Stimulated activated CD8-positive, alpha-beta memory T cell treated with anti-CD3 and anti-CD28 coated beads, Interleukin-12 subunit alpha, Interleukin-12 subunit beta, amount 100 ng/mL, for 24 hours (primary cell): ENCODE measurements around the gene AGER.
"Not testable (repeated sequence)": the region's sequence is repeated elsewhere in the genome, so short reads cannot be mapped to it uniquely, and the experiment has no call there.

Experiments used
- DNase-seq: peaks from one replicate; pipeline ENCODE4 v3.0.0-alpha.2; 2020; ENCODE audit errors: extremely low read depth

Gene AGER

GRCh38 chr6:32148289-32149091 is 35.6 kb downstream of the AGER start:
- no peak for DNase-seq

GRCh38 chr6:32147401-32148132 is 36.5 kb downstream of the AGER start:
- no peak for DNase-seq

DNA sequence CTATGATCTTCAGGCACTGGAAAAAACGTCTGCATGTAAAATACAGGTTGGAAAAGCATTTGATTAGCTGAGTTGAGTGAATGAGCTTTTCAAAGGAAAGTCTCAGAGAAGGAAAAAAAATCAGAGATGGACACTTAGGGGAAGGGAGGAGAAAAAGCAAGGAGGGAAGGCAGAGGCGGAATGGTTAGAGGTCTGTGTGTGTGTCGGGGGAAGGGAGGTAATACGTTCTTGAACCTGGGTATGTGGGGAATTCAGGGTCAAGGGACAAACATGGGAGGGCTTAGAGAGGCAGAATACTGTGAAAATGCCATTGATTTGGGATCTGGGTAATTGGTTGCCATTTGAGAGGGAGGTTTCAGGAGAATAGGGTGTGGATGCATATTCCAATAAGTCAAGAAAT is 37.4 kb downstream of the AGER start:
- no peak for DNase-seq

- DNase-seq, result no peak
These were observed 37.8 kb downstream of the AGER start for GRCh38 chr6:32146287-32146686.

DNA sequence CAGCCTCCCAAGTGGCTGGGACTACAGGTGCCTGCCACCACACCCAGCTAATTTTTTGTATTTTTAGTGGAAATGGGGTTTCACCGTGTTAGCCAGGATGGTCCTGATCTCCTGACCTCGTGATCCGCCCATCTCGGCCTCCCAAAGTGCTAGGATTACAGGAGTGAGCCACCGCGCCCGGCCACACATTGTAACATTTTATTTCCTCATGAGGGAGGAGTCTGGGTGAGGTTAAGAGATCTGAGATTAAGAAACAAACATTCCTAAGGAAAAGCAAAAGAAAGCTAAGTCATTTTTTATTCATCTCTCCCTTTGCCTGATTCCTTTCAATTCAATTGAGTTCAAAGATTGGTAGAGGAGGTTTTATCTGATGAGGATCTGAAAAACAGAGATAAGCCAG is 39.8 kb downstream of the AGER start:
- DNase-seq, result not testable (repeated sequence)

DNA sequence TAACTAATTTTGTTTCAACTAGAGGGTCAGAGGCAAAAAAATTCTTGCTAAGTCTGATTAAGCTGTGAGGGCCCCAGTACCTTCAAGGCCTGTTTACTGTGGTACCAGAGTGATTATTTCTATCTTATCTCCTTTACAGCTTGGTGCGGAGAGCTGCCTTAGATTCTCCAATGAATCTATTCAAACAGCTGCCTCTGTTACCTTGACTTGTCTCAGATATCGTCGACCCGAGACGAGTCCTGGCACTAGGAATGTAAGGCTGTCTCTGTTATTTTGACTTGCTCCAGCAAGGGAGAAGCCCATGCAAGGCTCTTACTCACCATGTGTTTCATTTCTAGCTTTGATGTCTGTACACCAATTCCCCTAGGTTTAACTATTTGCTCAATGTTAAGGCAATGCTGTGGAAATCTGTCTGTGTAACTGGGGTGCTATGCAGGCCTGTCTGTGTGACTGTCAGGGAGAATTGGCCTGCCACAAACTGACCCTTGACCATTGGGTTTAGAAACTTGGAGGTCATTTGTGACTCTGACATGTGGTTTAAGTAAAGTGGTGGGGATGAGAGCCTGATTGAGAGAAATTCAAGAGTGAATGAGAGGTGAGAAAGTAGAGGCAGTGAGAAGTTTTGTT is 43.5 kb downstream of the AGER start:
- DNase-seq, result no peak

DNA sequence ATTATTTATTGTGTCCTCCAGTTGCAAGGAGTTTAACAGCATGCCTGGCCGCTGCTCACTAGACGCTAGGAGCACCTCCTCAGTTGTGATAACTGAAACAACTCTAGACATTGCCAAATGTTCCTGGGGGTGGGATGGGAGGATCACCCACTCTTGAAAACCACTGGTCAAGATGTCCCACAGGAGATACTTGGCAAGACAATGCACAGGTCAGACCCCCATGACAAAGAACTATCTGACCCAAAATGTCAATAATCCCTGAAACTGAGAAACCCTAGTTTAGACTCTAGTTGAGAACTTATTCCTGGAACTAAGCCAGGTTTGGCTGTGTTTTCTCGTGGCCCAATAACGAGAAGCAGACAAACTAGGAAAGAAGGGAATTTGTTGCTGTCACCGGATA is 44.5 kb downstream of the AGER start:
- DNase-seq, result no peak

- DNase-seq, result no peak
These were observed 46.6 kb downstream of the AGER start for GRCh38 chr6:32137454-32137853.

- DNase-seq, result no peak
These were observed 50.3 kb downstream of the AGER start for GRCh38 chr6:32133786-32134185.

DNA sequence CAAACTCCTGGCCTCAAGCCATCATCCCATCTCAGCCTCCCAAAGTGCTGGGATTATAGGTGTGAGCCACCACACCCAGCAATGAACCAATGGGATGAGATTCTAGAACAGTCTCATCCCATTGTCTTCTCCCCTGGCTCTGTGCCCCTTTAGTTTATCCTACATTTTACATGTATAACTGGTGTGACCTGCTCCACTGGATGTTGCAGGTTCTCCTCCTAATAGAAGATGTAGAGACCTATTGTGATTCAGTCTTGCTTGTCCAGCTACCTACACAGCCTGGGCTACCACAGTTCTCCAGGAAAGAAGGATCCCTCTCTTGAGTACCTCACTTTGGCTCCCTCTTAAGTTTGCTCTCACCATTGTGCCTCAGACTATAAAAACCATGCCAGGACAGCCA is 51.9 kb downstream of the AGER start:
- DNase-seq, result no peak

- DNase-seq, result no peak
These were observed 52.6 kb downstream of the AGER start for GRCh38 chr6:32131439-32131948.
